ENCODE data around the gene CCDC121.

The CCDC121 gene

GRCh38 chr2:27647289-27647688, 18.5 kb upstream of the CCDC121 start (continued):
- TF ChIP-seq CSRNP3 (CRISPR knock-in tag; IDR thresholded peaks at IDR 0.05) (no peak), CREB5 (CRISPR knock-in tag; IDR thresholded peaks at IDR 0.05; ENCODE audit: low read depth) (no peak), ZFP30 (CRISPR knock-in tag; IDR thresholded peaks at IDR 0.05) (no peak), PATZ1 (CRISPR knock-in tag; IDR thresholded peaks at IDR 0.05; ENCODE audit: borderline replicate concordance) (no peak), ZFP3 (CRISPR knock-in tag; IDR thresholded peaks at IDR 0.05) (no peak), ARNTL (CRISPR knock-in tag; IDR thresholded peaks at IDR 0.05; ENCODE audit: borderline replicate concordance, low read depth) (no peak), BACH2 (CRISPR knock-in tag; IDR thresholded peaks at IDR 0.05; ENCODE audit: borderline replicate concordance) (no peak)

- ATAC-seq, result no peak
- no peak for TF ChIP-seq SNAI2 (CRISPR knock-in tag; IDR thresholded peaks at IDR 0.05)
- TF ChIP-seq ZFP30 (CRISPR knock-in tag; IDR thresholded peaks at IDR 0.05), result no peak
- peak; percentile 97 for TF ChIP-seq ZNF70 (CRISPR knock-in tag; IDR thresholded peaks at IDR 0.05)
- TF ChIP-seq ZNF565 (CRISPR knock-in tag; conservative IDR thresholded peaks at IDR 0.05; ENCODE audit: low read depth), result no peak
- peak; percentile 40; the same call in 1 of the 2 replicates for TF ChIP-seq TSHZ2 (CRISPR knock-in tag; IDR thresholded peaks at IDR 0.05)
- no peak for TF ChIP-seq TOX (CRISPR knock-in tag; IDR thresholded peaks at IDR 0.05; ENCODE audit: borderline replicate concordance)
- peak; percentile 92 for TF ChIP-seq TCF4 (CRISPR knock-in tag; IDR thresholded peaks at IDR 0.05; ENCODE audit: borderline replicate concordance)
These were observed 16.4 kb upstream of the CCDC121 start for GRCh38 chr2:27645197-27645596.

- ATAC-seq, result no peak
- TF ChIP-seq ZNF70 (CRISPR knock-in tag; IDR thresholded peaks at IDR 0.05), result no peak
- TF ChIP-seq RARB (CRISPR knock-in tag; IDR thresholded peaks at IDR 0.05), result no peak
- TF ChIP-seq TSHZ2 (CRISPR knock-in tag; IDR thresholded peaks at IDR 0.05), result no peak
- no peak for TF ChIP-seq ZNF565 (CRISPR knock-in tag; conservative IDR thresholded peaks at IDR 0.05; ENCODE audit: low read depth)
- no peak for TF ChIP-seq PPARA (CRISPR knock-in tag; IDR thresholded peaks at IDR 0.05; ENCODE audit: borderline replicate concordance)
- no peak for TF ChIP-seq GLIS3 (CRISPR knock-in tag; IDR thresholded peaks at IDR 0.05)
These were observed 12.0 kb upstream of the CCDC121 start for GRCh38 chr2:27640722-27641245.

- TF ChIP-seq ZNF8 (CRISPR knock-in tag; IDR thresholded peaks at IDR 0.05) (no peak), ZFP30 (CRISPR knock-in tag; IDR thresholded peaks at IDR 0.05) (no peak), ZFP3 (CRISPR knock-in tag; IDR thresholded peaks at IDR 0.05) (no peak), CSRNP3 (CRISPR knock-in tag; IDR thresholded peaks at IDR 0.05) (no peak), ZNF565 (CRISPR knock-in tag; conservative IDR thresholded peaks at IDR 0.05; ENCODE audit: low read depth) (no peak), ISL1 (CRISPR knock-in tag; IDR thresholded peaks at IDR 0.05) (no peak), GLIS3 (CRISPR knock-in tag; IDR thresholded peaks at IDR 0.05) (no peak), POU6F1 (CRISPR knock-in tag; IDR thresholded peaks at IDR 0.05; ENCODE audit: borderline replicate concordance, low read depth) (no peak)
- peak; percentile 48 for ATAC-seq
These were observed 9.9 kb upstream of the CCDC121 start for GRCh38 chr2:27638709-27639108.

Data from SK-N-SH treated with all-trans-retinoic acid at 6 μM for 48 hours (cell line).